ENCODE results near the gene SLC38A11. TPM values are rescaled to one million over a fixed set of nuclear protein-coding genes. Genes with fewer than 3 reads are reported as not detected.

Gene SLC38A11
- total RNA-seq, result 0.13 and 0.83 TPM in 2 replicates

GRCh38 chr2:164954954-164955701 lies at the start of gene SLC38A11:
Gene SLC38A11 (minus strand): TSS chr2:164955525. CDS start chr2:164955247, 278 bp downstream.

Other genes with a start within 250 kb of the SLC38A11 start
- 13.3 and 16.1 TPM in 2 replicates for gene COBLL1, start 113.7 kb downstream of the SLC38A11 start, total RNA-seq
- 0.40 and 0.85 TPM in 2 replicates for gene SCN3A, start 248.5 kb upstream of the SLC38A11 start, total RNA-seq

Data from smooth muscle cell of the pulmonary artery (primary cell).